Measurements from ENCODE around the gene CBR3. TPM values are rescaled to one million over a fixed set of nuclear protein-coding genes. Genes with fewer than 3 reads are reported as not detected.

Gene CBR3
- total RNA-seq, 1 experiment from 2014 or later: 1.6 TPM

- TF ChIP-seq CTCF (IDR thresholded peaks at IDR 0.05): no peak
- no peak for TF ChIP-seq SIN3A (IDR thresholded peaks at IDR 0.05; ENCODE audit: borderline replicate concordance, insufficient read depth, low read depth, low read length)
- no peak for TF ChIP-seq POLR2AphosphoS5 (IDR thresholded peaks at IDR 0.05; ENCODE audit: low read depth, low read length)
- TF ChIP-seq TCF7L2 (IDR thresholded peaks at IDR 0.05; ENCODE audit: low read depth, low read length): no peak
- TF ChIP-seq REST (IDR thresholded peaks at IDR 0.05; ENCODE audit: insufficient read depth in 1 of 2, low read depth in 2 of 2, low read length in 1 of 2): no peak
- no TSS peak for BruUV-seq (replicated peaks)
- peaks cover 15% of the 10 kb centered on the region for H3K4me1 ChIP-seq (ENCODE audit: control insufficient read depth, insufficient read depth, low read length)
- POLR2A ChIA-PET: no interaction called here
- in situ Hi-C loops (cut with HindIII; ENCODE audit: low pct_unique_long_range_greater_than_20kb, low sequenced_read_pairs): no loop called here
- ATAC-seq (no peak), DNase-seq (ENCODE audit: low read depth, low spot score) (no peak)
- intact Hi-C loops (cut with micrococcal nuclease; ENCODE audit: unreplicated experiment): no loop called here
- H3K27me3 ChIP-seq (ENCODE audit: control insufficient read depth, insufficient read depth, low read length): no peaks in the 10 kb centered on the region
- H3K4me3 ChIP-seq (ENCODE audit: low read depth in 2 of 2, low read length in 2 of 2): no peak overlapping the region
- CTCF ChIA-PET: no interaction called here
- H3K9me3 ChIP-seq (ENCODE audit: control insufficient read depth, insufficient read depth, low read depth, low read length): no peaks in the 10 kb centered on the region
- no peaks in the 10 kb centered on the region for H3K36me3 ChIP-seq (ENCODE audit: control insufficient read depth, insufficient read depth, low read length)
- no peak overlapping the region for H3K27ac ChIP-seq (ENCODE audit: low read length)
These were observed 54.1 kb downstream of the CBR3 start for GRCh38 chr21:36188937-36189336.

GRCh38 chr21:36190736-36191135, 55.9 kb downstream of the CBR3 start:
- DNase-seq (ENCODE audit: low read depth, low spot score) (no peak), ATAC-seq (no peak)
- ChIA-PET POLR2A (interaction anchor here (0.6 kb wide), 1 partner anchor 13 kb away, joined by 6 read pairs; no protein-coding TSS in a partner anchor), CTCF (no interaction called here)
- in situ Hi-C loops (cut with HindIII; ENCODE audit: low pct_unique_long_range_greater_than_20kb, low sequenced_read_pairs) (no loop called here), intact Hi-C loops (cut with micrococcal nuclease; ENCODE audit: unreplicated experiment) (no loop called here)
- TF ChIP-seq REST (IDR thresholded peaks at IDR 0.05; ENCODE audit: insufficient read depth in 1 of 2, low read depth in 2 of 2, low read length in 1 of 2) (no peak), POLR2AphosphoS5 (IDR thresholded peaks at IDR 0.05; ENCODE audit: low read depth, low read length) (no peak), CTCF (IDR thresholded peaks at IDR 0.05) (no peak), TCF7L2 (IDR thresholded peaks at IDR 0.05; ENCODE audit: low read depth, low read length) (no peak), SIN3A (IDR thresholded peaks at IDR 0.05; ENCODE audit: borderline replicate concordance, insufficient read depth, low read depth, low read length) (no peak)
- H3K4me3 ChIP-seq (ENCODE audit: low read depth in 2 of 2, low read length in 2 of 2): no peak overlapping the region
- H3K9me3 ChIP-seq (ENCODE audit: control insufficient read depth, insufficient read depth, low read depth, low read length): no peaks in the 10 kb centered on the region
- H3K4me1 ChIP-seq (ENCODE audit: control insufficient read depth, insufficient read depth, low read length): peaks cover 15% of the 10 kb centered on the region
- H3K27me3 ChIP-seq (ENCODE audit: control insufficient read depth, insufficient read depth, low read length): no peaks in the 10 kb centered on the region
- H3K27ac ChIP-seq (ENCODE audit: low read length): no peak overlapping the region
- no peaks in the 10 kb centered on the region for H3K36me3 ChIP-seq (ENCODE audit: control insufficient read depth, insufficient read depth, low read length)
- BruUV-seq (replicated peaks): no TSS peak
